ENCODE results near the gene PRDM16. TPM values are rescaled to one million over a fixed set of nuclear protein-coding genes. Genes with fewer than 3 reads are reported as not detected.

The PRDM16 gene
- total and polyA plus RNA-seq, 2 of the 8 experiments (the other 6 are each of a cell fraction or from before 2014, with no cell fraction given), result 0.39 to 0.43 TPM

GRCh38 chr1:3020263-3020909, 48.6 kb upstream of the PRDM16 start:
- Histone ChIP-seq H4K8ac (ENCODE audit: extremely low read depth, insufficient read depth, low read length) (no peak overlapping the region; the same call in 1 of the 2 replicates), H2BK5ac (ENCODE audit: low read depth, low read length) (no peak overlapping the region), H3K27ac (ENCODE audit: low read depth, low read length) (no peak overlapping the region), H3K4ac (replicated peaks; ENCODE audit: insufficient read length, low read depth, low read length) (no peak overlapping the region), H2BK15ac (ENCODE audit: low read length) (no peak overlapping the region), H3K56ac (replicated peaks; ENCODE audit: insufficient read length, low read depth, low read length) (no peak overlapping the region), H4K91ac (replicated peaks; ENCODE audit: insufficient read length, low read length) (peak overlapping the region; percentile 6), H3K23ac (ENCODE audit: insufficient read length) (no peak overlapping the region), H3K18ac (ENCODE audit: extremely low read depth, low read length) (no peak overlapping the region), H2BK12ac (ENCODE audit: low read depth, low read length) (no peak overlapping the region), H3K79me1 (ENCODE audit: low read depth, low read length) (no peaks in the 10 kb centered on the region), H3K23me2 (ENCODE audit: low read depth, low read length) (no peaks in the 10 kb centered on the region), H2AK5ac (ENCODE audit: low read depth, low read length) (no peak overlapping the region), H3K36me3 (ENCODE audit: control insufficient read depth in 2 of 4, insufficient read depth in 4 of 4, low read length in 3 of 4) (no peaks in the 10 kb centered on the region), H3K4me3 (ENCODE audit: extremely low read depth in 1 of 4, insufficient read depth in 2 of 4, low read depth in 3 of 4, low read length in 4 of 4) (no peak overlapping the region), H4K5ac (ENCODE audit: insufficient read length, low read depth, low read length) (no peak overlapping the region), H3K27me3 (replicated peaks in 1 of 4; ENCODE audit: control insufficient read depth in 3 of 4, extremely low read depth in 1 of 4, insufficient read depth in 3 of 4, low read length in 3 of 4) (no peaks in the 10 kb centered on the region; a peak in 1 of 7 replicates), H3K79me2 (ENCODE audit: control insufficient read depth in 1 of 2, insufficient read depth in 2 of 2, low read length in 2 of 2) (no peaks in the 10 kb centered on the region), H2AFZ (ENCODE audit: low read length) (no peak overlapping the region), H3K4me2 (ENCODE audit: insufficient read depth in 1 of 2, low read depth in 2 of 2, low read length in 2 of 2) (no peak overlapping the region), H4K20me1 (replicated peaks in 1 of 2; ENCODE audit: control insufficient read depth in 1 of 2, insufficient read depth in 2 of 2, low read length in 2 of 2) (no peaks in the 10 kb centered on the region), H3K14ac (ENCODE audit: insufficient read length) (no peak overlapping the region), H3K9ac (replicated peaks in 1 of 4; ENCODE audit: extremely low read depth in 1 of 4, low read depth in 3 of 4, low read length in 3 of 4) (no peak overlapping the region), H3K9me3 (ENCODE audit: insufficient read depth in 2 of 2, low read depth in 1 of 2, low read length in 1 of 2) (peaks cover 64 to 97% of the 10 kb centered on the region in 2 experiments), H3K4me1 (replicated peaks in 1 of 4; ENCODE audit: control insufficient read depth in 3 of 4, insufficient read depth in 4 of 4, low read length in 3 of 4) (peaks cover 0 to 10% (median 0%) of the 10 kb centered on the region in 4 experiments; a peak in 1 of 7 replicates), H2BK120ac (replicated peaks; ENCODE audit: low read depth, low read length) (no peak overlapping the region), H2BK20ac (ENCODE audit: low read length) (no peak overlapping the region)
- no peak for DNase-seq (ENCODE audit: low read depth in 1 of 2, low spot score in 2 of 2)
- FAIRE-seq, result no peak
- 82% methylated on average over 12 of the region's 12 CpGs; no CpG with 5 or more reads in 1 of the 2 experiments for WGBS, 2 experiments (ENCODE audit: extremely low coverage in 1 of 2, insufficient coverage in 1 of 2, insufficient read length in 1 of 2, insufficient replicate concordance in 2 of 2, low coverage in 1 of 2, low lambda C conversion rate in 2 of 2, missing lambda C conversion rate in 1 of 2)
- TF ChIP-seq PHF8 (conservative IDR thresholded peaks at IDR 0.05; ENCODE audit: low read depth, low read length), result no peak
- TF ChIP-seq CREB1 (IDR thresholded peaks at IDR 0.05), result no peak
- no peak for TF ChIP-seq POU5F1 (IDR thresholded peaks at IDR 0.05; ENCODE audit: low read depth, low read length)
- TF ChIP-seq NRF1 (IDR thresholded peaks at IDR 0.05; ENCODE audit: low read depth, low read length), result no peak
- TF ChIP-seq RNF2 (IDR thresholded peaks at IDR 0.05; ENCODE audit: borderline replicate concordance, low read depth, low read length, missing control alignments, poor library complexity, severe bottlenecking), result no peak
- no peak for TF ChIP-seq SIRT6 (IDR thresholded peaks at IDR 0.05; ENCODE audit: low read length)
- no peak for TF ChIP-seq SP1 (IDR thresholded peaks at IDR 0.05; ENCODE audit: low read depth, low read length)
- TF ChIP-seq KDM5A (IDR thresholded peaks at IDR 0.05; ENCODE audit: low read length), result no peak
- TF ChIP-seq SP2 (IDR thresholded peaks at IDR 0.05; ENCODE audit: low read length), result no peak
- TF ChIP-seq GABPA (IDR thresholded peaks at IDR 0.05; ENCODE audit: borderline replicate concordance, insufficient read depth, low read length), result no peak
- no peak for TF ChIP-seq CEBPB (IDR thresholded peaks at IDR 0.05; ENCODE audit: low read depth, low read length)
- TF ChIP-seq KDM4A (IDR thresholded peaks at IDR 0.05; ENCODE audit: low read depth, low read length, severe bottlenecking), result no peak
- TF ChIP-seq TAF7 (optimal IDR thresholded peaks at IDR 0.05; ENCODE audit: borderline replicate concordance, low read depth, low read length), result no peak
- TF ChIP-seq RXRA (IDR thresholded peaks at IDR 0.05; ENCODE audit: insufficient read depth, low read depth, low read length), result no peak
- POLR2A ChIA-PET (ENCODE audit: partially characterized antibody), result interaction anchor here (0.5 kb wide), 1 partner anchor 21 kb away, joined by 4 read pairs; no protein-coding TSS in a partner anchor
- CTCF ChIA-PET (ENCODE audit: partially characterized antibody), result interaction anchor here (0.8 kb wide), 1 partner anchor 405 kb away, joined by 3 read pairs; no protein-coding TSS in a partner anchor

All from H1 (cell line).